GM21786 (cell line): ENCODE data around the gene SLC30A2.
A peak's percentile ranks its signal among the peaks of the same experiment; 100 is the strongest.

Experiments
- ATAC-seq: cut with Tn5 transposase; IDR thresholded peaks from one replicate; pipeline ENCODE4 v1.9.1; 2021; ENCODE audit not compliant: unreplicated experiment

Gene SLC30A2

DNA sequence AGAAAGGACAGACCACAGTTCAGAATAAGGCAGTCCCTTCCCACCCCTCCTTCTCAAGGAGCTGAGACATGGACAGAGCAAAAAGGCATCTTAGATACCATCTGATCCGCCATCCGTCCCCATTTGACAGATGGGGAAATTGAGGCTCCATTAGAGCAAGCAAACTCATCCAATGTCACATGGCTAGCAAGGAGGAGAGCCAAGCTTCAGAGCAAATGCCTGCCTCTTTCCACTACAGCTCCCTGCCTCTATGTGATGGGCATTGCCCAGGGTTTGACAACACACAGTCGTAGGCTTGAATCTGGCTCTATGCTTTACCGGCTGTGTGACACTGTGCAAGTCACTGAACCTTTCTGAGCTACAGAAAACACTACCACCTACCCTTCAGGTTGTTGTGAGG is 3.9 kb downstream of the SLC30A2 start:
- no peak for ATAC-seq

GRCh38 chr1:26041401-26041800 is 4.5 kb downstream of the SLC30A2 start:
- ATAC-seq = no peak

DNA sequence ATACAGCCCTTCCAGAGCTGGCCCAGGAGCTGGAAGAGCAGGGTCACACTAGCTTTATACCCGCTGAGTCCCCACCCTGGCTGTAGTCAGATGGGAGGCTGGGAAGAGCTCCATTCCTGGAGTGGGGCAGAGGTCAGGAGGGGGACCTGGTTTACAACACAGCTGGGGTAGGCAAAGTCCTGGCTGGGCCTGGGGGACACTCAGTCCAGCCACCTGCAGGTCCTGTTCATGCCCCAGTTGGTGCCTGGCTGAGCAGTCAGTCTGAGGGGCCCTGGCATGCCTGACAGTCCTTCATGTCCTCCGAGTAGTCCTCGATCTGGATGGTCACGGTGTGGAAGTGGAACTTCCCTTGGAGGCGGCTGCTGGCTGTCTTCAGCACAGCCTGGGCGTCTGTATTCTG is 7.0 kb downstream of the SLC30A2 start:
- ATAC-seq = no peak

- ATAC-seq = no peak
These were observed 7.4 kb downstream of the SLC30A2 start for GRCh38 chr1:26038477-26038876.

DNA sequence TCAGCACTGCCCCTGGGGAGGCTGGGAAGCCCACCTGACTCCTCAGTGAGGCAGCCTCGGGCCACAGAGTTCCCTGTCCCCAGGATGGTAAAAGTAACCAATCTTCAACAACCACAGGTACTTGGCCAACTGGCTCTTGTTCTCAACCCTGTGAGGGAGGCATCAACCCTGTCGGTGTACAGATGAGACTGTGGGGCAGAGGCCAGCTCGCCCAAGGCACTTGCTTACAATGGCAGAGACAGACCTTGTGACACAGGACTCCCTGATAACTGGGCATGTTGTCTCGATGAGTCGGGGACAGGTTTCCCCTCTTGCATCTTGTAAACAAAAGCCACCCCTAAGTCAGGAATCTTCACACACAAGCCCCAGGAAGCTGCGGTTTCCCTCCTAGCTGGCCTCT is 8.0 kb downstream of the SLC30A2 start:
- ATAC-seq = no peak

DNA sequence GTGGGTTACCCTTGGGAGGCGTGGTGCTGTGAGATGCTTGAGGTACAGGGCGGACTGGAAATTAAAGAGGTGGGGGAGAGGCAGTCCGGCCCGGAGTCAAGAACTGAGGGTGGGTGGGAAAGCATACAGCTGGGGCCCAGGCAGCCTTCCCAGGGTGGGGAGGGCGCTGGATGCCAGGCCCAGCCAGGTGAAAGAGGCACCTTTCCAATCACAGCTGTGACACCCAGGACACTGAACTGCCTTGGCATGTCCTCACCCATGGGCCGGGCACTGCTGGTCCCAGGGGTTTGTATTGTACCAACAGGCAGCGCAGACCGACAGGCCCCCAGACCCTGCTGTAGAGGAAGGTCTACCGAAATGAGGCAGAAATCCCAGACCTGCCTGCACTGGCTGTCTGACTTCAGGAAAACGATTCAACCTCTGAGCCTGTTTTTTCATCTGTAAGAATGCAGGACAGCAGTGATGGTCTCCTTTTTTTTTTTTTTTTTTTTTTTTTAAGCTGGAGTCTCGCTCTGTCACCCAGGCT is 9.1 kb downstream of the SLC30A2 start:
- no peak for ATAC-seq

GRCh38 chr1:26035959-26036755 is 9.8 kb downstream of the SLC30A2 start:
- ATAC-seq = peak; percentile 60

GRCh38 chr1:26035203-26035958 is 10.5 kb downstream of the SLC30A2 start:
- peak; percentile 90 for ATAC-seq

GRCh38 chr1:26034504-26035202 is 11.3 kb downstream of the SLC30A2 start:
- ATAC-seq = no peak

DNA sequence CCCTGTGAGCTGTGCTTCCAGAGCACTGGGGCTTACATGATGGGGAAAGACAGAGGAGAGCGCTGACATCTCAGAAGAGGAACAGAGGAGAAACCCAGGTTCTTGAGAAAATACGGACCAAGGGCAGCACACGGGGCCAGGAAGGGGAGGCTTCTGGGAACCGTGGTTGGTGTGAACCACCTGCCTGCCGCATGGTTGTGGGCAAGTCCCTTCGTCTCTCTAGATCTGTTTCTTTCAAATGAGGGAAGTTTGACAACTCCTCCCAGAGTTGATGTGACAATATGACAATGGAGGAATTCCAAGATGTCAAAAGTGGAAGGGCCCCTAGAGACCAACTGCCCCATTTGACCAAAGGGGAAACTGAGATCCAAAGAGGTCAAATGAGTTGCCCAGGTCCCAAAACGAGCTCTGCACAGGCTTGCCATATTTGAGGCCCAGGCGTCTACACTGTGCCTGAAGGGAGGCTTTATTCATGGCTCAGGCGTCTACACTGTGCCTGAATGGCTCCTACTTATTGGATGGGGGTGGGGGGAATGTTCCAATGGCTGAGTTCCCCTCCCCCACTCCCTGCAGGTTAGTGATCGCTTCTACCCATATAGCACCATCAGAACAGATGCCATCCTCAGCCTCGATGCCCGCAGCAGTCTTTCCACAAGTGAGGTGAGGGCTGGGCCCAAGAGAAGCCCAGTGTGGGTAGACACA is 13.1 kb downstream of the SLC30A2 start:
- ATAC-seq = no peak

- no peak for ATAC-seq
These were observed 14.2 kb downstream of the SLC30A2 start for GRCh38 chr1:26031611-26032220.

DNA sequence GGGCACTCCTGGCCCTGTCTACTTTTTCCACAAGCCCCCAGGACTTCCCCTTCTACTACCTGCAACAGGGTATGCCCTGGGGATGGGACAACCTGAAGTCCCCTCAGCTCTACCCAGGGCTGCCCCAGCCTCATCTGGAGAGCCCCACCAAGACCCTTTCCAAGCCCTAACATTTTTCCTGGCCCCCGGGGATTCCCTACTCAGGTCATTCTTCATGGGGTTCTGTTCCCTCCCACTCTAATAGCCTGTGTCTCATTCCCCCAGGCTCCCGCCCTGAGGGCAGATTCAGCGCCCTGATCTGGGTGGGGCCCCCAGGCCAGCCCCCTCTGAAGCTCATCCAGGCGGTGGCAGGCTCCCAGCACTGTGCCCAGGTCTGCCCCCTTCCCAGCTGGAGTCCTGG is 14.7 kb downstream of the SLC30A2 start:
- no peak for ATAC-seq

GRCh38 chr1:26029864-26030481 is 15.9 kb downstream of the SLC30A2 start:
- ATAC-seq = no peak

DNA sequence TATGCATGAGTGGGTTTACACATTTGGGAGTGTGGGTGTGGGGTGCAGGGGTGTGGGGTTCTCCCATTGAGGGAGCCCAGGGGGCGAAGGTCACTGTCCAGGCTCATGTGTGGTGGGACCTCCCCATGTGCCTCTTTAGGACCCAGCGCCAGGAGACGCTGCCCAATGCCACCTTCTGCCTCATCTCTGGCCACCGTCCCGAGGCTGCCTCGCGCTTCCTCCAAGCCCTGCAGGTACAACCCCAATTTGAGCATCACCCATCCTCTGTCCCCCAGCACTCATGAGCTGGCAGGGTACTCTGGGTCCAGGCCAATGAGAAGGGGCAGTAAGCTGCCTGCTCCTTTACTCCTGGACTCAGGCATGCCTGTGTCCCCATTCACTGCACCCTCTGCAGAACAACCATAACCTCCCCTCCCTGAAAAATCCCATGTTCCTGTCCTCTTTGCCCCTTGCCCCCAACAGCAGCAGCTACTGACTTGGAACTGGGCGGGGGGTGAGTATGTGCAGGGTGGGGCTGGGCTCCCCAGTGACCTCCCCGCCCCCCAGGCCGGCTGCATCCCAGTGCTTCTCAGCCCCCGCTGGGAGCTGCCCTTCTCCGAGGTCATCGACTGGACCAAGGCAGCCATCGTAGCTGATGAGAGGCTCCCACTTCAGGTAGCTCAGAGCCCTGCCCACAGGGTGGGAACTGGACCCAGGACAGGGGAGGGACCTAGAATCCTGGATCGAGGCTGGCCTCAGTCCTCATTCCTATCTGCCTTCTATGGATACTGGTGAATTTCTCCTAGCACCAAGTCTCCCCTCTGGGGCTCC is 16.7 kb downstream of the SLC30A2 start:
- no peak for ATAC-seq

DNA sequence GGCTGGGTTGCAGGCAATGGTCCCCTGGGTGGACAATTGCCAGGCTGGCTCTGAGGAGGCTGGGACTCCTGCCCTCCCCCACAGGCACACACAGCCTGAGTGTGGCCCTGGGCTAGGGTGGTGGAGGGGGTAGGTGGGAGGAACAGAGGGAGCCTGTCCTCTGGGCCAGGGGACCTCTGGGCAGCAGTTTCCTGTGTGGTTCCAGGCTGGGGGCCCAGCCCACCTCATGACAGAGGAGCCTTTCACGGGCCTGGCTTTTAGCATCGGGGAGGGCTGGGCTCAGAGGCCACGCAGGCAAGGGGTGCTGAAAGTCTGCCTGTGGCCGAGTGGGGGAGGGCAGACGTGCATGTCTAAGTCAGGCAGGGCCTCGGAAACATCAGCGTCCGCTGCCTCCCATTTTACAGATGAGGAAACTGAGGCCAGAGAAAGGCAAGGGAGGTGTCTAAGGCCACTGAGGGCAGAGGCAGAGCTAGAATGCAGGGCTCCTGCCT is 17.4 kb downstream of the SLC30A2 start:
- no peak for ATAC-seq

- ATAC-seq = no peak
These were observed 18.0 kb downstream of the SLC30A2 start for GRCh38 chr1:26027716-26028489.

DNA sequence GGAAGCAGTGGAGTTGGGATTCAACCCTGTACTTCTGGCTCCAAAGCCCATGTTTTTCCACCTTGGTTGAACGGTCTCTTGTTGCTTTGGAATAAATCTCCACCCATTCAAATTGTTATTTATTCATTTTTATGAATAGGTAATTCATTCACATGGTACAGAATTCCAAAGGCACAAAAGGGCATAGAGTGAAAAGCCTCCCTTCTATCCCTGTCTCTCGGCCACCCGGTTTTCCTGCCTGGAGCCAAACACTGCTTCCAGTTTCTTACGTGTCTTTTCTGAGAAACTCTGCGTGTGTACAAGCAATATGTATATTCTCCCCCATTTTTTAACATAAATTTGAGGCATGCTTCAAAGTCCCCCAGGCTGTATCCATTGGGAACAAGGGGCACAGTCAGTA is 20.4 kb downstream of the SLC30A2 start:
- no peak for ATAC-seq

GRCh38 chr1:26025060-26025459 is 20.9 kb downstream of the SLC30A2 start:
- ATAC-seq = no peak
